Prostate gland (tissue), 2 donors: ENCODE results near the gene AVEN. TPM values are rescaled to one million over a fixed set of nuclear protein-coding genes. Genes with fewer than 3 reads are reported as not detected.

Source experiments
- DNase-seq: peaks from one replicate; pipeline ENCODE4 v3.0.0-alpha.2; 2019; ENCODE audit warnings: low spot score
- H3K27ac ChIP-seq, 2 donors: fragments of 200-600 bp; sonication (generic); 2 replicates each; pipeline ENCODE4 v1.5.1; 2017 to 2019
- H3K27me3 ChIP-seq: fragments of 200-600 bp; sonication (generic); replicated peaks from 2 replicates; pipeline ENCODE4 v1.5.1; 2019; ENCODE audit not compliant: insufficient read depth
- H3K36me3 ChIP-seq, 2 donors: fragments of 200-600 bp; sonication (generic); 1 replicate in 1 of 2; 2 replicates in 1 of 2; pipeline versions ENCODE4 v1.5.1 to v1.8.1; 2017 to 2019
- H3K4me1 ChIP-seq: fragments of 200-600 bp; sonication (generic); replicated peaks from 2 replicates; pipeline ENCODE4 v1.5.1; 2019
- H3K4me3 ChIP-seq, 2 donors: fragments of 200-600 bp; sonication (generic); 2 replicates each; pipeline ENCODE4 v1.5.1; 2017 to 2019
- H3K9me3 ChIP-seq: fragments of 200-600 bp; sonication (generic); 2 replicates; pipeline ENCODE4 v1.5.1; 2017
- CTCF ChIP-seq, 4 experiments: fragments of 200-600 bp in 2 of 4; fragments of 450-650 bp in 2 of 4; sonication (generic) in 2 of 4; IDR thresholded peaks; 1 replicate in 3 of 4; 2 replicates in 1 of 4; pipeline ENCODE4 v1.5.1; 2016 to 2019; ENCODE audit warnings: antibody characterized with exemption in 4 of 4, mild to moderate bottlenecking in 2 of 4, moderate library complexity in 2 of 4
- POLR2A ChIP-seq: fragments of 450-650 bp; IDR thresholded peaks from one replicate; pipeline ENCODE4 v1.6.1; 2016; ENCODE audit warnings: antibody characterized with exemption, mild to moderate bottlenecking
- POLR2AphosphoS5 ChIP-seq: sonication (generic); formaldehyde crosslinking; IDR thresholded peaks from one replicate; pipeline ENCODE4 v1.6.1; 2017; ENCODE audit warnings: antibody characterized with exemption
- WGBS: methylation state at CpG from one replicate; pipeline ENCODE4 v1.1.5; 2018; 5-methylcytosine and 5-hydroxymethylcytosine counted together
- intact Hi-C: fragments of 100-400 bp; cut with DNase I; formaldehyde crosslinking; loops from one replicate; pipeline ENCODE4 v1.14.2; 2022
- total RNA-seq, 2 donors: library from RNA; depleted of rRNA; stranded (reverse); fragments of >200 nt; gene quantifications; one replicate each; pipeline ENCODE4 v1.1.0, GENCODE V29; 2016

The AVEN gene
- total RNA-seq, 2 donors from 2014 or later: 11.9 to 21.6 TPM

- no peak for TF ChIP-seq CTCF (IDR thresholded peaks at IDR 0.05)
- TF ChIP-seq POLR2AphosphoS5: no peak
- TF ChIP-seq POLR2A: no peak
- H3K4me1 ChIP-seq: no peaks in the 10 kb centered on the region
- WGBS: 73% methylated on average over 1 of the region's 1 CpG
- no peaks in the 10 kb centered on the region for H3K27me3 ChIP-seq
- H3K4me3 ChIP-seq: no peak overlapping the region
- H3K9me3 ChIP-seq: no peaks in the 10 kb centered on the region
- no peak overlapping the region for H3K27ac ChIP-seq
- intact Hi-C loops: no loop called here
- DNase-seq: no peak
- no peaks in the 10 kb centered on the region for H3K36me3 ChIP-seq
Measured at GRCh38 chr15:34043391-34043790, 4.4 kb upstream of the AVEN start.

GRCh38 chr15:34039790-34040113, 748 bp upstream of the AVEN start:
- Histone ChIP-seq H3K4me1 (no peaks in the 10 kb centered on the region), H3K27ac (no peak overlapping the region), H3K27me3 (no peaks in the 10 kb centered on the region), H3K9me3 (no peaks in the 10 kb centered on the region), H3K4me3 (no peak overlapping the region), H3K36me3 (no peaks in the 10 kb centered on the region)
- intact Hi-C loops: no loop called here
- TF ChIP-seq CTCF (IDR thresholded peaks at IDR 0.05): no peak
- TF ChIP-seq POLR2AphosphoS5: no peak
- TF ChIP-seq POLR2A: no peak
- 56% methylated on average over 1 of the region's 1 CpG for WGBS
- DNase-seq: no peak

GRCh38 chr15:34038023-34038870, 757 bp downstream of the AVEN start:
- H3K4me3 ChIP-seq: peak overlapping the region; percentile 67 to 79
- peak; percentile 75 for DNase-seq
- H3K36me3 ChIP-seq: no peaks in the 10 kb centered on the region
- H3K9me3 ChIP-seq: no peaks in the 10 kb centered on the region
- TF ChIP-seq POLR2AphosphoS5 (no peak), POLR2A (no peak), CTCF (IDR thresholded peaks at IDR 0.05) (no peak)
- no peaks in the 10 kb centered on the region for H3K4me1 ChIP-seq
- no peaks in the 10 kb centered on the region for H3K27me3 ChIP-seq
- under 1% methylated on average over 68 of the region's 70 CpGs for WGBS
- peak overlapping the region; percentile 84 to 89 for H3K27ac ChIP-seq
- intact Hi-C loops: no loop called here

- no peak for DNase-seq
- H3K4me3 ChIP-seq: no peak overlapping the region
- H3K36me3 ChIP-seq: no peaks in the 10 kb centered on the region
- no peaks in the 10 kb centered on the region for H3K9me3 ChIP-seq
- no peaks in the 10 kb centered on the region for H3K4me1 ChIP-seq
- TF ChIP-seq POLR2AphosphoS5: no peak
- TF ChIP-seq CTCF (IDR thresholded peaks at IDR 0.05): no peak
- no peak for TF ChIP-seq POLR2A
- WGBS: 80% methylated on average over 10 of the region's 10 CpGs
- no peaks in the 10 kb centered on the region for H3K27me3 ChIP-seq
- intact Hi-C loops: no loop called here
- H3K27ac ChIP-seq: no peak overlapping the region
Measured at GRCh38 chr15:34031987-34032760, 6.8 kb downstream of the AVEN start.
